K562 (cell line): Measurements from ENCODE around the gene SAMD3. TPM values are rescaled to one million over a fixed set of nuclear protein-coding genes. Genes with fewer than 3 reads are reported as not detected.

Experiments used
- ATAC-seq: fragments of 200-7000 bp; cut with Tn5 transposase; 3 replicates; pipeline ENCODE4 v1.9.1; 2020; ENCODE audit warnings: moderate library complexity
- BruUV-seq: library from RNA; stranded (reverse); fragments of 400-500 nt; replicated peaks from 2 replicates; lab custom pipeline; 2021; lab: Mats Ljungman, UMichigan
- CTCF ChIA-PET: fragments of 300-600 bp; formaldehyde crosslinking; extraction: SDS; loops from one replicate; lab custom pipeline; 2021; ENCODE audit warnings: low intra/inter-chr PET ratio; lab: Yijun Ruan, JAX
- POLR2A ChIA-PET: fragments of 300-600, 350-650 bp; sonication (Branson Sonifier 250); formaldehyde crosslinking; extraction: SDS; loops from one replicate; lab custom pipeline; 2021; ENCODE audit warnings: antibody characterized with exemption, inconsistent platforms; lab: Yijun Ruan, JAX
- DNase-seq, 4 experiments: peaks; one replicate each; pipeline versions ENCODE4 v3.0.0 to v3.0.0-alpha.2; 2011 to 2018; ENCODE audit warnings: low spot score in 3 of 4, mixed read lengths in 3 of 4; ENCODE audit errors: extremely low read depth in 1 of 4
- FAIRE-seq: peaks from 2 replicates; lab custom pipeline; 2011; peaks lifted over from hg19 to GRCh38; lab: Jason Lieb, UNC
- H2AFZ ChIP-seq: 2 replicates; pipeline ENCODE4 v1.6.0; 2011; ENCODE audit warnings: low read depth, low read length, control low read depth, inconsistent platforms
- H3K27ac ChIP-seq: fragments of 200-600 bp; 3 replicates; pipeline ENCODE4 v1.8.0; 2011; ENCODE audit warnings: low read depth, mild to moderate bottlenecking, control low read depth, inconsistent platforms, low read length, moderate library complexity, mixed read lengths; ENCODE audit errors: extremely low read depth
- H3K27me3 ChIP-seq, 2 experiments: fragments of 300-600 bp in 1 of 2; 2 replicates in 1 of 2; 3 replicates in 1 of 2; pipeline versions ENCODE4 v1.6.0 to v1.8.0; 2011; ENCODE audit warnings: inconsistent platforms in 2 of 2, low read length in 2 of 2, mild to moderate bottlenecking in 1 of 2, mixed read lengths in 1 of 2, moderate library complexity in 1 of 2; ENCODE audit not compliant: control insufficient read depth in 2 of 2, insufficient read depth in 2 of 2
- H3K36me3 ChIP-seq: fragments of 300-600 bp; 3 replicates; pipeline ENCODE4 v1.8.0; 2011; ENCODE audit warnings: mild to moderate bottlenecking, low read length, inconsistent platforms; ENCODE audit not compliant: control insufficient read depth, insufficient read depth
- H3K4me1 ChIP-seq, 2 experiments: fragments of 200-600 bp in 1 of 2; replicated peaks in 1 of 2; 2 replicates in 1 of 2; 3 replicates in 1 of 2; pipeline versions ENCODE4 v1.5.1 to v1.8.0; 2011; ENCODE audit warnings: inconsistent platforms in 2 of 2, low read length in 2 of 2, mild to moderate bottlenecking in 1 of 2, mixed read lengths in 1 of 2, moderate library complexity in 1 of 2; ENCODE audit not compliant: control insufficient read depth in 2 of 2, insufficient read depth in 2 of 2
- H3K4me2 ChIP-seq: 2 replicates; pipeline ENCODE4 v1.6.1; 2011; ENCODE audit warnings: low read length, control low read depth, inconsistent platforms, mixed read lengths; ENCODE audit not compliant: insufficient read depth
- H3K4me3 ChIP-seq: fragments of 200-600 bp; sonication (generic), shearing (Covaris generic); 2 replicates; pipeline ENCODE4 v1.5.1; 2016; ENCODE audit warnings: control low read depth, inconsistent platforms
- H3K79me2 ChIP-seq: fragments of 200-600 bp; 3 replicates; pipeline ENCODE4 v1.8.0; 2011; ENCODE audit warnings: low read length, inconsistent platforms; ENCODE audit not compliant: control insufficient read depth, insufficient read depth
- H3K9ac ChIP-seq, 2 experiments: 2 replicates each; pipeline versions ENCODE4 v1.6.0 to v1.6.1; 2011; ENCODE audit warnings: low read depth in 2 of 2, low read length in 2 of 2, control low read depth in 1 of 2, inconsistent platforms in 1 of 2, mild to moderate bottlenecking in 1 of 2, mixed read lengths in 1 of 2; ENCODE audit not compliant: insufficient read depth in 1 of 2
- H3K9me1 ChIP-seq: one replicate; pipeline ENCODE4 v1.6.0; 2011; ENCODE audit warnings: inconsistent platforms, mild to moderate bottlenecking, low read length, moderate library complexity; ENCODE audit not compliant: control insufficient read depth, insufficient read depth
- H3K9me3 ChIP-seq: replicated peaks from 2 replicates; pipeline ENCODE4 v1.5.1; 2011; ENCODE audit warnings: low read depth, low read length, inconsistent platforms; ENCODE audit not compliant: control insufficient read depth, insufficient read depth
- H4K20me1 ChIP-seq: replicated peaks from 2 replicates; pipeline ENCODE4 v1.6.1; 2011; ENCODE audit warnings: low read length, inconsistent platforms, mixed read lengths; ENCODE audit not compliant: control insufficient read depth, insufficient read depth
- FIP1L1 ChIP-seq: fragments of 200-400 bp; formaldehyde crosslinking; IDR thresholded peaks from 2 replicates; pipeline ENCODE4 v1.6.1; 2018; ENCODE audit warnings: mild to moderate bottlenecking, low read depth, low read length; ENCODE audit not compliant: poor library complexity, severe bottlenecking
- MEIS2 ChIP-seq: fragments of 450-650 bp; IDR thresholded peaks from 2 replicates; pipeline ENCODE4 v1.6.1; 2014; ENCODE audit warnings: mild to moderate bottlenecking; ENCODE audit not compliant: partially characterized antibody
- NR2C1 ChIP-seq, 2 experiments: fragments of 450-650 bp; IDR thresholded peaks; 2 replicates each; pipeline ENCODE4 v1.6.1; 2017; ENCODE audit warnings: mild to moderate bottlenecking in 2 of 2, antibody characterized with exemption in 1 of 2, inconsistent platforms in 1 of 2, missing compliant biosample characterization in 1 of 2, missing genetic modification characterization in 1 of 2
- PKNOX1 ChIP-seq: fragments of 450-650 bp; IDR thresholded peaks from 2 replicates; pipeline ENCODE4 v1.6.1; 2016
- WGBS: fragments of 100-300 bp; shearing (Covaris generic); methylation state at CpG from one replicate; pipeline ENCODE4 v1.1.6; 2016; ENCODE audit warnings: low coverage, mixed read lengths; ENCODE audit not compliant: insufficient coverage; ENCODE audit errors: missing lambda C conversion rate; 5-methylcytosine and 5-hydroxymethylcytosine counted together
- in situ Hi-C: fragments of 300-500 bp; cut with MboI; formaldehyde crosslinking; loops from 4 replicates; pipeline ENCODE4 v1.15.0; 2018; ENCODE audit warnings: inconsistent platforms, mixed read lengths
- intact Hi-C: fragments of 100-400 bp; cut with micrococcal nuclease; formaldehyde crosslinking; loops from 2 replicates; pipeline ENCODE4 v1.14.2; 2022
- polyA plus RNA-seq, 8 experiments: library from polyadenylated mRNA; depleted of rRNA in 4 of 8; stranded (reverse) in 5 of 8; unstranded in 3 of 8; fragments of >200 nt; fragmentation: Nextera tagmentation in 2 of 8; fragmentation: Illumina TruSeq in 1 of 8; extraction: Ambion mirVana in 2 of 8; extraction: Trizol in 1 of 8; gene quantifications; 2 replicates each; pipeline versions ENCODE4 v1.2.1 to v1.2.3, GENCODE V29; 2011 to 2014; ENCODE audit warnings: inconsistent platforms in 1 of 8, missing spikeins in 1 of 8
- total RNA-seq, 7 experiments: library from RNA; depleted of rRNA in 6 of 7; stranded (reverse); fragments of >200 nt in 6 of 7; fragmentation: Illumina TruSeq in 2 of 7; extraction: Trizol in 2 of 7; gene quantifications; 2 replicates each; pipeline versions ENCODE4 v1.2.1 to v1.2.3, GENCODE V29; 2011 to 2021; ENCODE audit warnings: low replicate concordance in 1 of 7
- TF ChIP-seq, protein P1 (sequence below): fragments of 250-450 bp; sonication (Bioruptor Pico); IDR thresholded peaks from 2 replicates; pipeline ENCODE4 v1.9.0; 2021; ENCODE audit warnings: mild to moderate bottlenecking, inconsistent platforms

Gene SAMD3
- total and polyA plus RNA-seq, 9 of the 15 experiments (the other 6 are each of a cell fraction or from before 2014, with no cell fraction given): 0.03 to 0.21 (median 0.18) TPM; not detected in 5

DNA sequence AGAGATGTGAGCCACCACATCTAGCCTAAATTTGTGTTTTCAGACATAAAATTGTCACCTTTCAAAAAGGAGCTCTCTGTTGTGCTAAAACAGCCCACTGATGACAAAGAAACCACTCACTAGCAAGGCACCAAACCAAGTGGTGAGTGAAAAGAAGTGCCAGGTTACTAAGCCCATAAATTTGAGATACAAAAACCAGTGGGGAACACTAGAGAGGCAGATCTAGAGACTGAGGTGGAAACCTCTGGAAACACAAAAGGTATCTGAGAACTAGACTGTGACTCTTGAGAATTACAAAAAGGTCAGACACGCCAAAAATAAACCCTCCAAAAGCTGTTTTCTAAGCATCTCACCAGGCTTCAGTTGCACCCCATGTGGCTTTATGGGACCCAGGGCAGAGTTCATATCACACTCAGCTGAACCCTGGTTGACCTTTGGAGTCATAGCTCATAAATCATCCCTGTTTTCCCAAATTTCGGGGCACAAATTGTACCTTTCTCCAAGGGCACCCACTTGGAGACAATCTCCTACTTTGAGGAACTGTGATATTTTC, 24.2 kb downstream of the SAMD3 start:
- DNase-seq (no peak), ATAC-seq (peak; percentile 31; the same call in 2 of the 3 replicates), FAIRE-seq (peak; percentile 40)
- Histone ChIP-seq H3K9me3 (no peaks in the 10 kb centered on the region), H3K27me3 (no peaks in the 10 kb centered on the region), H3K4me2 (no peak overlapping the region), H3K9me1 (no peaks in the 10 kb centered on the region), H2AFZ (peak overlapping the region; percentile 54), H3K27ac (no peak overlapping the region), H4K20me1 (no peaks in the 10 kb centered on the region), H3K36me3 (no peaks in the 10 kb centered on the region), H3K4me3 (no peak overlapping the region), H3K4me1 (peaks cover 4 to 28% of the 10 kb centered on the region in 2 experiments; a peak in 3 of 5 replicates), H3K9ac (no peak overlapping the region; a peak in 1 of 4 replicates), H3K79me2 (no peaks in the 10 kb centered on the region)
- WGBS: 0% methylated on average over 2 of the region's 2 CpGs
- intact Hi-C loops (no loop called here), in situ Hi-C loops (no loop called here)
- TF ChIP-seq PKNOX1: 0 out of 2 replicates have a peak, but pooled peaks have one; percentile 14
- TF ChIP-seq MEIS2: peak; percentile 52
- no peak for TF ChIP-seq FIP1L1
- TF ChIP-seq NR2C1 (IDR thresholded peaks at IDR 0.05): peak; percentile 18; the same call in 1 of the 2 replicates
- TF ChIP-seq NR2C1 (tag; IDR thresholded peaks at IDR 0.05): no peak
- TF ChIP-seq, protein P1, sequence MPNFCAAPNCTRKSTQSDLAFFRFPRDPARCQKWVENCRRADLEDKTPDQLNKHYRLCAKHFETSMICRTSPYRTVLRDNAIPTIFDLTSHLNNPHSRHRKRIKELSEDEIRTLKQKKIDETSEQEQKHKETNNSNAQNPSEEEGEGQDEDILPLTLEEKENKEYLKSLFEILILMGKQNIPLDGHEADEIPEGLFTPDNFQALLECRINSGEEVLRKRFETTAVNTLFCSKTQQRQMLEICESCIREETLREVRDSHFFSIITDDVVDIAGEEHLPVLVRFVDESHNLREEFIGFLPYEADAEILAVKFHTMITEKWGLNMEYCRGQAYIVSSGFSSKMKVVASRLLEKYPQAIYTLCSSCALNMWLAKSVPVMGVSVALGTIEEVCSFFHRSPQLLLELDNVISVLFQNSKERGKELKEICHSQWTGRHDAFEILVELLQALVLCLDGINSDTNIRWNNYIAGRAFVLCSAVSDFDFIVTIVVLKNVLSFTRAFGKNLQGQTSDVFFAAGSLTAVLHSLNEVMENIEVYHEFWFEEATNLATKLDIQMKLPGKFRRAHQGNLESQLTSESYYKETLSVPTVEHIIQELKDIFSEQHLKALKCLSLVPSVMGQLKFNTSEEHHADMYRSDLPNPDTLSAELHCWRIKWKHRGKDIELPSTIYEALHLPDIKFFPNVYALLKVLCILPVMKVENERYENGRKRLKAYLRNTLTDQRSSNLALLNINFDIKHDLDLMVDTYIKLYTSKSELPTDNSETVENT: no peak
- CTCF ChIA-PET: no interaction called here
- no TSS peak for BruUV-seq
- POLR2A ChIA-PET: no interaction called here
